Loucy (cell line): Measurements from ENCODE around the gene ACIN1.

ENCODE experiments used
- EZH2phosphoT487 ChIP-seq: fragments of 200-600 bp; IDR thresholded peaks from 2 replicates; pipeline ENCODE4 v1.6.1; 2018; ENCODE audit warnings: antibody characterized with exemption, mild to moderate bottlenecking, moderate library complexity, borderline replicate concordance
- TF ChIP-seq, protein P1 (sequence below): fragments of 200-600 bp; sonication (generic); conservative IDR thresholded peaks from 2 replicates; pipeline ENCODE4 v1.5.1; 2014; ENCODE audit warnings: mild to moderate bottlenecking, antibody characterized with exemption, low read length

DNA sequence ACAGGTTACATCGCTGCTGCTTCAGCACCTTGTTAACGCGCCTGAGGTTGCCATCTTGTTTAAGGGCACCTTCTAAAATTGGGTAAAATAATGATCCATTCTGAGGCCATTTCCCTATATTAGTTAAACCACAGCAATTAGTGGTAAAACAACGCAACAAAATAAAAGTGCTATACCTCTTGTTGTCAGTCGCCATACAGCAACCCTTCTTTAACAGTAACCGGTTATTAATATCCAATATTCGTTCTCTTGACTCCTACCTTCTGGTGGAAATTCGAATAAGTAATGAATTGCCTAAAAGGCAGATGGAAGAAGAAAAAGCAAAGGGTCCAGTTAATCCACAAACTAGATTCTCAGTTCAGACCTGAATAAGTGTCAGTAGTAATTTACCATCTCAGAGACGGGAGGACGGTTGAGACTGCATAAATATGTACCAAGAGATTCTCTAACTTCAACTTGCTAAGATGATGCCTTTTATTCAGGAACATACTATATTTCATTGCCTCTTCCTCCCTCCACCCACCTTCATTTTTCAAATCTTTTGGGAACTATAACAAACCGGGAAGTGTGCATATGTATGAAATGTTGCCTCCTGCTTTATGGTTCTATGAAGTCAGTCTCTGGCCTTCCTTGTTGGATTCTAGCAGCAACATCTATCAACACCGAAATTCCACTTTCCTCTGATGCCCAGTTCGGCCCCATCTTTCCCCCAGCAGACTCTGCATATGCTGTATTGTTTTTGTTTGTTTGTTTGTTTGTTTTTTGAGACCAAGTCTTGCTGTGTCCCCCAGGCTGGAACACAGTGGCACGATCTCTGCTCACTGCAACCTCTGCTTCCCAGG is 59.4 kb downstream of the ACIN1 start:
- TF ChIP-seq EZH2phosphoT487 = no peak
- TF ChIP-seq, protein P1, sequence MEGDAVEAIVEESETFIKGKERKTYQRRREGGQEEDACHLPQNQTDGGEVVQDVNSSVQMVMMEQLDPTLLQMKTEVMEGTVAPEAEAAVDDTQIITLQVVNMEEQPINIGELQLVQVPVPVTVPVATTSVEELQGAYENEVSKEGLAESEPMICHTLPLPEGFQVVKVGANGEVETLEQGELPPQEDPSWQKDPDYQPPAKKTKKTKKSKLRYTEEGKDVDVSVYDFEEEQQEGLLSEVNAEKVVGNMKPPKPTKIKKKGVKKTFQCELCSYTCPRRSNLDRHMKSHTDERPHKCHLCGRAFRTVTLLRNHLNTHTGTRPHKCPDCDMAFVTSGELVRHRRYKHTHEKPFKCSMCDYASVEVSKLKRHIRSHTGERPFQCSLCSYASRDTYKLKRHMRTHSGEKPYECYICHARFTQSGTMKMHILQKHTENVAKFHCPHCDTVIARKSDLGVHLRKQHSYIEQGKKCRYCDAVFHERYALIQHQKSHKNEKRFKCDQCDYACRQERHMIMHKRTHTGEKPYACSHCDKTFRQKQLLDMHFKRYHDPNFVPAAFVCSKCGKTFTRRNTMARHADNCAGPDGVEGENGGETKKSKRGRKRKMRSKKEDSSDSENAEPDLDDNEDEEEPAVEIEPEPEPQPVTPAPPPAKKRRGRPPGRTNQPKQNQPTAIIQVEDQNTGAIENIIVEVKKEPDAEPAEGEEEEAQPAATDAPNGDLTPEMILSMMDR = no peak
